ENCODE results near the gene NDFIP1.

NDFIP1 gene

GRCh38 chr5:142119051-142119625 lies 10.6 kb downstream of the NDFIP1 start:
- DNase-seq (ENCODE audit: low read depth), result no peak

- no peak for DNase-seq (ENCODE audit: low read depth)
These were observed 11.8 kb downstream of the NDFIP1 start for GRCh38 chr5:142120247-142120935.

GRCh38 chr5:142122121-142122520 lies 13.5 kb downstream of the NDFIP1 start:
- no peak for DNase-seq (ENCODE audit: low read depth)

GRCh38 chr5:142125378-142125777 lies 16.8 kb downstream of the NDFIP1 start:
- DNase-seq (ENCODE audit: low read depth), result no peak

- DNase-seq (ENCODE audit: low read depth), result no peak
These were observed 17.4 kb downstream of the NDFIP1 start for GRCh38 chr5:142125963-142126362.

- DNase-seq (ENCODE audit: low read depth), result no peak
These were observed 20.2 kb downstream of the NDFIP1 start for GRCh38 chr5:142128675-142129208.

GRCh38 chr5:142129446-142130066 lies 21.0 kb downstream of the NDFIP1 start:
- DNase-seq (ENCODE audit: low read depth), result no peak

GRCh38 chr5:142131394-142131793 lies 22.8 kb downstream of the NDFIP1 start:
- no peak for DNase-seq (ENCODE audit: low read depth)

- no peak for DNase-seq (ENCODE audit: low read depth)
These were observed 24.3 kb downstream of the NDFIP1 start for GRCh38 chr5:142132916-142133315.

- no peak for DNase-seq (ENCODE audit: low read depth)
These were observed 25.0 kb downstream of the NDFIP1 start for GRCh38 chr5:142133330-142134206.

- no peak for DNase-seq (ENCODE audit: low read depth)
These were observed 25.9 kb downstream of the NDFIP1 start for GRCh38 chr5:142134331-142135010.

GRCh38 chr5:142141463-142141862 lies 32.9 kb downstream of the NDFIP1 start:
- no peak for DNase-seq (ENCODE audit: low read depth)

- no peak for DNase-seq (ENCODE audit: low read depth)
These were observed 35.3 kb downstream of the NDFIP1 start for GRCh38 chr5:142143878-142144277.

GRCh38 chr5:142145106-142145900 lies 36.7 kb downstream of the NDFIP1 start:
- peak; percentile 37 for DNase-seq (ENCODE audit: low read depth)

GRCh38 chr5:142149363-142149762 lies 40.8 kb downstream of the NDFIP1 start:
- DNase-seq (ENCODE audit: low read depth), result no peak

- DNase-seq (ENCODE audit: low read depth), result no peak
These were observed 41.9 kb downstream of the NDFIP1 start for GRCh38 chr5:142150431-142150830.

GRCh38 chr5:142151436-142152383 lies 43.1 kb downstream of the NDFIP1 start:
- peak; percentile 38 for DNase-seq (ENCODE audit: low read depth)

GRCh38 chr5:142152384-142152732 lies 43.8 kb downstream of the NDFIP1 start:
- no peak for DNase-seq (ENCODE audit: low read depth)

- DNase-seq (ENCODE audit: low read depth), result no peak
These were observed 45.3 kb downstream of the NDFIP1 start for GRCh38 chr5:142153674-142154448.
